ENCODE results near the gene EXOSC5.
"Not testable (repeated sequence)": the region's sequence is repeated elsewhere in the genome, so short reads cannot be mapped to it uniquely, and the experiment has no call there.

Gene EXOSC5

GRCh38 chr19:41372501-41372900, 24.7 kb downstream of the EXOSC5 start:
- no peak for DNase-seq (ENCODE audit: insufficient read length, low spot score)
- no peak for FAIRE-seq

- DNase-seq (ENCODE audit: insufficient read length, low spot score) (no peak), FAIRE-seq (no peak)
Measured at GRCh38 chr19:41371541-41371940, 25.6 kb downstream of the EXOSC5 start.

DNA sequence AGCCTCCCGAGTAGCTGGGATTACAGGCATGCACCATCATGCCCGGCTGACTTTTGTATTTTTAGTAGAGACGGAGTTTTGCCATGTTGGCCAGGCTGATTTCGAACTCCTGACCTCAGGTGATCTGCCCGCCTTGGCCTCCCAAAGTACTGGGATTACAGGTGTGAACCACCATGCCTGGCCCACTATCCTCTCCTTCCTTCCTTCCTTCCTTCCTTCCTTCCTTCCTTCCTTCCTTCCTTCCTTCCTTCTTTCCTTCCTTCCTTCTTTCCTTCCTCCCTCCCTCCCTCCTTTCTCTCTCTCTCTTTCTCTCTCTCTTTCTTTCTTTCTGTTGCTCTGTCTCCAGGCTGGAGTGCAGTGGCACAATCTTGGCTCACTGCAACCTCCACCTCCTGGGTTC, 26.0 kb downstream of the EXOSC5 start:
- DNase-seq (ENCODE audit: insufficient read length, low spot score); FAIRE-seq: not testable (repeated sequence)

GRCh38 chr19:41369769-41370168, 27.4 kb downstream of the EXOSC5 start:
- no peak for FAIRE-seq

DNA sequence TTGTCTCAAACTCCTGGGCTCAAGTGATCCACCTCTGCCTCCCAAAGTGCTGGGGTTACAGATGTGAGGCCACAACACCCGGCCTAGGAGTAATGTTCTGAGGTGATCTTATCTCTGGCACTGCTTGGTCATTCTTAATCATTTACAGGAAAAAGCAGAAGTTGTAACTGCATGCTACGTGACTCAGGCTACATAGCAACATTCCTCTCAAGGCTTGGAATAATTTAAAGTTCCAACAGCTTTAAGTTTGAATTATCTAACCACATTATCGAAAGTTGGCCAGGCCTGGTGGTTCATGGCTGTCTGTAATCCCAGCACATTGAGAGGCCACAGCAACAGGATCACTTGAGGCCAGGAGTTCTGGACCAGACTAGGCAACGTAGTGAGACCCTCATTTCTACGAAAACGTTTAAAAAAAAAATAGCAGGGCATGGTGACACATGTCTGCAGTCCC, 29.3 kb downstream of the EXOSC5 start:
- DNase-seq (ENCODE audit: insufficient read length, low spot score) (peak; percentile 47), FAIRE-seq (no peak)

More at GRCh38 chr19:41369769-41370168, 27.4 kb downstream of the EXOSC5 start:
- DNase-seq (ENCODE audit: insufficient read length, low spot score), result no peak

DNA sequence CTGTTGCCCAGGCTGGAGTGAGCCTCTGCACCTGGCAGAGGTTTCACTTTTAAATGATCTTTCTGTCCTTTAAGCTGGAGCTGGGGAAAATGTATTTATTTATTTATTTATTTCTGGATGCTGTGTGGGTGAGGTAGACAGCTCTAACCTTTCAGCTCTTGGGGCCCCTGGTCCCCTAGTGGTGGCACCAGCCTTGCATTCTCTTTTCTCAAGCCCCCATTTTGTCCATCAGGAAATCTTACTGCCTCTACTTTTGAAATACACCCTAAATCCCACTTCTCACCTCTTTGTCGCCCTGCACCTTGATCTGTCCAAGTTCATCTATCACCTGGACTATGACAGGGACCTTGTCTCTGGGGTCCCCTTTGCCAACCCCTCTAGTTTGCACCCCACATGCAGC, 31.1 kb downstream of the EXOSC5 start:
- FAIRE-seq (no peak), DNase-seq (ENCODE audit: insufficient read length, low spot score) (peak; percentile 12)

DNA sequence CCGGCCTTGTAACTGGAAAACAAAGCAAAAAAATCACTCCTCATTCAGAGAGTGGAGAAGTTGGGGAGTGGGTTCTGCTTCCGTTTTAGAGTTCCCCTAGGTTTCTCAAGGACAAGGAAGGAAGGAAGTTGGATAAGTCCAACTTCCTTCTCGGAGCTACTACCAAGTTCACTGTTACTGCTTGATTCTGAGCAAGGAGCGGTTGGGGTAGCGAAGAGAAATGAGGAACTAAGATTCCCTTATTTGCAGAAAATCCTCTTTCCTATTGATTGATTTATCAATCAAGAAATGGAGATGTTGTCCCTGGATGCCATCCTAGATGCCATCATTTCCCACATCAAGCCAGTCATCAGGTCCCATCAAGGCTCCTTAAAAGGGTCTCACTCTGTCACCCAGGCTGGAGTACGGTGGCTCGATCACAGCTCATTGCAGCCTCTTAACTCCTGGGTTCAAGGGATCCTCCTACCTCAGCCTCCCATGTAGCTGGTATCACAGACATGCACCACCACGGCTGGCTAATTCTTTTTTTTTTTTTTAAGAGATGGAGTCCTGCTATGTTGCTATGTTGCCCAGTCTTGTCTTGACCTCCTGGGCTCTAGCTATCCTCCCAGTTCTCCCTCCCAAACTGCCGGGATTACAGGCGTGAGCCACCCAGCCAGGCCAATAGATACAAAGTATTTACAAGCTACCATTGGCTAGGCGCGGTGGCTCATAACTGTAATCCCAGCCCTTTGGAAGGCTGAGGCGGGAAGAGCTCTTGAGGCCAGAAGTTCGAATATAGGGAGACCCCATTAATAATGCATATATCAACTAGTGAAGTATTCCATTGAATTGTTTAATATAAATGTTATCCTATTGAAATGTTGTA, 32.4 kb downstream of the EXOSC5 start:
- FAIRE-seq (no peak), DNase-seq (ENCODE audit: insufficient read length, low spot score) (no peak)

- peak; percentile 82 for FAIRE-seq
- DNase-seq (ENCODE audit: insufficient read length, low spot score), result peak; percentile 95
Measured at GRCh38 chr19:41363753-41364523, 33.2 kb downstream of the EXOSC5 start, which contains the start of gene B9D2. Gene B9D2 (minus strand): TSS chr19:41364149. CDS start chr19:41363519, 630 bp downstream.

DNA sequence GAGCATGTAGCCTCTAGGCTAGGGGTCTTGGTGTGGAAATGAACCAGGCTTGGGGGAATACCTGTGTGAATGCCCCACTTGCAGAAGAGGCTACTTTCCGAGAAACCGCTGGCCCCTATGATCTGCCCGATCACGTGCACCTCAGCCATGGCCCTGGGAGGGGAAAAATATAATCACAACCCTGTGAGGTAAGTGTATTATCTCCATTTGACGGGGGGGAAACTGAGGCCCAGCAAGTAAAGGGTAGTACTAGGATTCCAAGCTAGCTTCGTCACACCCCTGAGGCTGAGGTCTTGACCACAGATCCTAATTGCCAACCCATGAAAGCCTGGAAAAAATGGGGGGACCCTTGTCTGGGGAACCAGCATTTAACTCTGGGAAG, 33.8 kb downstream of the EXOSC5 start:
- no peak for FAIRE-seq
- DNase-seq (ENCODE audit: insufficient read length, low spot score), result no peak

GRCh38 chr19:41362143-41362847, 34.9 kb downstream of the EXOSC5 start:
- FAIRE-seq (no peak), DNase-seq (ENCODE audit: insufficient read length, low spot score) (no peak)

DNA sequence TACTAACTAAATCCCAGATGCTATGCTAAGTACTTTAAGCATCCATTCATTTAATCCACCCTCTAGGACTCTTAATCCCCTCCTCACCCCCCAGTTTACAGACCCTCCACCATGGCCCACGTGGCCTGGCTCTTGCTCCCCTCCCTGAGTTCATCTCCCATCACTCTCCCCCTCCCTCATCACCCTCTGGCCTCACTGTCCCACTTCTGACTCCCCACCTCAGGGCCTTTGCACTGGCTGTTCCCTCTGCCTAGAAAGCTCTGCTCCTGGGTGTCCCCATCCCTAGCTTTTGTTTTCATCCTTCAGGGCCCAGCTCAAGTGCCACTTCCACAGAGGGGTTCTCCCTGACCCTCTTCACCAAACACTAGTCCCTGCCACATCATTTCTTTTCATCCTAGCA, 37.4 kb downstream of the EXOSC5 start:
- FAIRE-seq (no peak), DNase-seq (ENCODE audit: insufficient read length, low spot score) (no peak)

- DNase-seq (ENCODE audit: insufficient read length, low spot score), result no peak
- FAIRE-seq, result no peak
Measured at GRCh38 chr19:41357746-41358145, 39.4 kb downstream of the EXOSC5 start.

DNA sequence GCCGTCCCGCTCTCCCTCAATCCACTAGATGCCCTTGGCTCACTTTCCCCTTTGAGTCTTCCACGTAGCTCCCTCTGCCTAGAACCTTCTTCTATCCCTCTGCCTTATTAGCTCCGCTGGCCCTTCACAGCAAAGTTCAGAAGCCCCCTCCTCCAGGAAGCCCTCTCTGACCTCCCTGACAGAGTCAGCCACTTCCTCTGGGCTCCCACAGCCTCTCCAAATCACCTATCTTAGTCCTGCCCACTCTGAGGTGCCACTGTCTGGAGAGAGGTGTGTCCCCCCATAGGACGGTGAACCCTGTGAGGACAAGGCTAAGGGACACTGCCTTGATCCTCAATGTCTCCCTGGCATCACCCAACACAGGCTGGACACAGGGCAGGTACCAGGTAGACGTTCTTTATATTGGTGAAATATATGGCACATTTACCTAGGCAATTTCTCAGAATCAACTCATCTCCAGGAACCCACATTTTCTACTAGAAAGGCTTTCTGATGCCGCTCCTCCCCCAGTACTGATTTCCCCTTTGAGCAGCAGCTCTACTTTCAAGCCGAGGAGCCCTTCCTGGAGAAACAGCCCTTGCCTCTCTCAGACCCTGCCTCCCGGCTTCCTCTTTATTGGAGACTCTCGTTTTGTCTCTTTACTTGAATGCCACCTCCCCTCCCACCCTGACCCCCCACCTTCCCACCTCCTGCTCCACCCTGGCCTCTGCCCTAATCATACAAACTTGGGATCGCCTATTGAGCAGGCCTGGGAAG, 40.0 kb downstream of the EXOSC5 start:
- DNase-seq (ENCODE audit: insufficient read length, low spot score), result no peak
- no peak for FAIRE-seq

GRCh38 chr19:41355802-41356201, 41.4 kb downstream of the EXOSC5 start:
- no peak for FAIRE-seq
- DNase-seq (ENCODE audit: insufficient read length, low spot score), result no peak

- FAIRE-seq, result no peak
- DNase-seq (ENCODE audit: insufficient read length, low spot score), result no peak
Measured at GRCh38 chr19:41355035-41355434, 42.1 kb downstream of the EXOSC5 start.

DNA sequence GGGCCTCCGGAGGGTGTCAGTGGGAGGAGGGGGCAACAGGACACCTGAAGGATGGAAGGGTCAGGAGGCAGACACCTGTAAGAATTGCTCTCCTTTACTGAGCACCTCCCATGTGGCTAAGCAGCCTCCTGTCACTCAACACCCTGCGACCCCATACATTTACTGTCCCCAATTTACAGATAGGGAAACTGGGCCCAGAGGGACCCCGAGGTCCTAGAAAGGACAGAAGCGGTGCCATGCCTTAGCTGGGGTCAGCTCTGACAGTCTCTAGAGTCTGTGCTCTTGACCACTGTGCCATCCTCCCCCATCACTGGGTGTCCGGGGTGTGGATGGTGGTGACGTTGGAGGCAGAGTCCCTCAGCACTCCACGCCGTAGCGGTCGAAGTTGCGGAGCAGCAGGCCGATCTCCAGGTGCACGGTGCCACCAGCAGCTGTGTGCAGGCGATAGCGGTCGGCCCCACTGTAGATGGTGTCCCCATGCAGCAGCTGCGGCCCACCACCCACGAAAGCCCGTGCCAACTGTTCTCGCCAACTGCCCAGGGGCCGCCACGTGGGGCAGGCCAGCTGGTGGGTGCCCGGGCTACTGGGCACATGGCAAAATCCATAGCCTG, 42.7 kb downstream of the EXOSC5 start:
- FAIRE-seq (peak; percentile 46), DNase-seq (ENCODE audit: insufficient read length, low spot score) (no peak)

DNA sequence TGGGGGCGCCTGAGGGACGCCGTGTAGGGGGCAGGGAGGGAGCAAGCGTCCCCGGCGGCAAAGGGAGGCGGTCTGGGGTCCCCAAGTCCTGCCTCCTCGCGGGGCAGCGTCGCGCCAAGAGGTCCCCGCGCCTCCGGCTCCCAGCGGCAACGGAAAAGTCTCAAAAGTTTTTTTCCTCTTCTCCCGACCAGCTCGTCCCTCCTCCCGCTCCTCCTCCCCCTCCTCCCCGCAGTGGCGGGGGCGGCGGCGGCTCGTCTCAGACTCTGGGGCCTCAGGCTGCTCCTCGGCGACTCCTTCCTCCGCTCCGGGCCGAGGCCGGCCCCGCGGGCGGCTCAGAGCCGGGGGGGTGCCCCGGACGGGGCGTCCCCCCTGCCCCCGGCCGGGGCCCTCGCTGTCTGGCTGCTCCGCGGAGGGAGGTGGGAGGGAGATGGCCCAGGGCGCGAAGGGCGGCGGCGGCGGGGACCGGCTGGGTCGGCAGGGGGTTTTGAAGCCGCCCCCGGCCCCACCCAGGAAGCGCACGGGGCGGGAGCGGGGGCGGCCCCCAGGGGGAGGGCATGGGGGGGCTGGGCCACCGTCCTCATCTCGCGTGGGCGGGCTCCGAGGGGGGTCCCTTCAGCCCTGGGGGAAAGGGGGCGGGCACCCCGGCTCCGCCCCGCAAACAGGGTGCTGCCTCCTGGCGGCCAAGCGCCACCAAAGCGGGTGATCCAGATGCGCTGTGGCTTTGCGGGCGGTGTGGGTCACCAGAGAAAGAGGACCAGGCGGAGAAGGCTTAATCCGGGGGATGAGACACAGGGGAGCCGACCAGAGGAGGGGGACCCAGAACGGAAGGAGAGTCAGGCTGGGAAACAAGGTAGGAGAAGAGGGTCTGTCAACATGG, 43.5 kb downstream of the EXOSC5 start, which contains the start of gene TGFB1:
TSS of gene TGFB1 (minus strand) at position 457 of the 877 bp plus-strand sequence. CDS start 878 bp downstream, outside the sequence.
- FAIRE-seq, result peak; percentile 75

DNA sequence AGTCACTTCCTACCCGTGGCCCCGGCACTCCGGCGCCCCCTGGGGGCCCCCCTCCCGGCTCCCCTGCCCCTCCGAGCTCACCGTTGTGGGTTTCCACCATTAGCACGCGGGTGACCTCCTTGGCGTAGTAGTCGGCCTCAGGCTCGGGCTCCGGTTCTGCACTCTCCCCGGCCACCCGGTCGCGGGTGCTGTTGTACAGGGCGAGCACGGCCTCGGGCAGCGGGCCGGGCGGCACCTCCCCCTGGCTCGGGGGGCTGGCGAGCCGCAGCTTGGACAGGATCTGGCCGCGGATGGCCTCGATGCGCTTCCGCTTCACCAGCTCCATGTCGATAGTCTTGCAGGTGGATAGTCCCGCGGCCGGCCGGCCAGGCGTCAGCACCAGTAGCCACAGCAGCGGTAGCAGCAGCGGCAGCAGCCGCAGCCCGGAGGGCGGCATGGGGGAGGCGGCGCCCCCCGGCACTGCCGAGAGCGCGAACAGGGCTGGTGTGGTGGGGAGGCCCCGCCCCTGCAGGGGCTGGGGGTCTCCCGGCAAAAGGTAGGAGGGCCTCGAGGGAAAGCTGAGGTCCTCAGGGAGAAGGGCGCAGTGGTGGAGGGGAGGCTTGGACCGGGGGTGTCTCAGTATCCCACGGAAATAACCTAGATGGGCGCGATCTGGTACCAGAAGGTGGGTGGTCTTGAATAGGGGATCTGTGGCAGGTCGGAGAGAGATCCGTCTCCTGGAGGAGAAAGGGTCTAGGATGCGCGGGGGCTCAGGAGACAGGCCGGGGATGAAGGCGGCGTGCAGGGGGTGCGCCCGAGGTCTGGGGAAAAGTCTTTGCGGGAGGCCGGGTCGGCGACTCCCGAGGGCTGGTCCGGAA, 44.3 kb downstream of the EXOSC5 start:
- DNase-seq (ENCODE audit: insufficient read length, low spot score) (peak; percentile 71), FAIRE-seq (no peak)

More for the DNA sequence above, 43.5 kb downstream of the EXOSC5 start, which contains the start of gene TGFB1:
- peak; percentile 89 for DNase-seq (ENCODE audit: insufficient read length, low spot score)

Measured in HTR-8/SVneo (cell line).